DOHH2 (cell line): ENCODE results near the gene RIT2.

ENCODE experiments used
- CTCF ChIP-seq: fragments of 200-600 bp; sonication (generic); IDR thresholded peaks from one replicate; pipeline ENCODE4 v1.5.1; 2014; ENCODE audit warnings: antibody characterized with exemption, mild to moderate bottlenecking, low read depth, low read length; ENCODE audit not compliant: poor library complexity, severe bottlenecking
- EZH2phosphoT487 ChIP-seq: fragments of 200-600 bp; sonication (generic); IDR thresholded peaks from 2 replicates; pipeline ENCODE4 v1.6.1; 2017; ENCODE audit warnings: borderline replicate concordance, mild to moderate bottlenecking, antibody characterized with exemption, low read length, moderate library complexity, mixed read lengths

- TF ChIP-seq CTCF (no peak), EZH2phosphoT487 (no peak)
Observed at GRCh38 chr18:42893977-42894376, 221.5 kb downstream of the RIT2 start.
